B cell (primary cell): ENCODE measurements around the gene TMEM156.

Experiments used
- EZH2 ChIP-seq: IDR thresholded peaks from 2 replicates; pipeline ENCODE4 v1.6.1; 2012; ENCODE audit warnings: borderline replicate concordance, low read depth, mild to moderate bottlenecking, moderate library complexity, low read length; ENCODE audit not compliant: insufficient read depth, poor library complexity, severe bottlenecking
- TF ChIP-seq, protein P1 (sequence below): fragments of 200-600 bp; IDR thresholded peaks from one replicate; pipeline ENCODE4 v1.8.0; 2022; ENCODE audit warnings: antibody characterized with exemption, mild to moderate bottlenecking

DNA sequence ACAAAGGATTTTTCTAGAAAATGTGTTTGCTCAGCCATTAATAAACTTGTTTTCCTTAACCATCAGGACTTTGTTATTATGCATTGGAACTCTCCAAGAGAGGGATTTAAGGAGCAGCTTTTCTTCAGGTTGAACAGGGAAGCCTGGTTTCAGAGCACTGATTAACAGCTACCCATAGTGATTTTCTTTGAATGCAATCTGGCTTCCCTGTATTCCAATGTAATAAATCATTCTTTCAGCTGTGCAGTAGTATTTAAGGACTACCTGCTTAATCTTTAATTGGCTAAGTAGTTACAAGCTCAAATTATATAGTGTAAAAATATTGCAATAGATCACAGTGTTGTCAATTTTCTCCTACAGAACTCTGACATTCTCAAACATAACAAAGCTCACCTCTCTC is 77.5 kb downstream of the TMEM156 start:
- TF ChIP-seq EZH2 = no peak
- TF ChIP-seq, protein P1, sequence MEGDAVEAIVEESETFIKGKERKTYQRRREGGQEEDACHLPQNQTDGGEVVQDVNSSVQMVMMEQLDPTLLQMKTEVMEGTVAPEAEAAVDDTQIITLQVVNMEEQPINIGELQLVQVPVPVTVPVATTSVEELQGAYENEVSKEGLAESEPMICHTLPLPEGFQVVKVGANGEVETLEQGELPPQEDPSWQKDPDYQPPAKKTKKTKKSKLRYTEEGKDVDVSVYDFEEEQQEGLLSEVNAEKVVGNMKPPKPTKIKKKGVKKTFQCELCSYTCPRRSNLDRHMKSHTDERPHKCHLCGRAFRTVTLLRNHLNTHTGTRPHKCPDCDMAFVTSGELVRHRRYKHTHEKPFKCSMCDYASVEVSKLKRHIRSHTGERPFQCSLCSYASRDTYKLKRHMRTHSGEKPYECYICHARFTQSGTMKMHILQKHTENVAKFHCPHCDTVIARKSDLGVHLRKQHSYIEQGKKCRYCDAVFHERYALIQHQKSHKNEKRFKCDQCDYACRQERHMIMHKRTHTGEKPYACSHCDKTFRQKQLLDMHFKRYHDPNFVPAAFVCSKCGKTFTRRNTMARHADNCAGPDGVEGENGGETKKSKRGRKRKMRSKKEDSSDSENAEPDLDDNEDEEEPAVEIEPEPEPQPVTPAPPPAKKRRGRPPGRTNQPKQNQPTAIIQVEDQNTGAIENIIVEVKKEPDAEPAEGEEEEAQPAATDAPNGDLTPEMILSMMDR = no peak
